SW 1271 (cell line): Measurements from ENCODE around the gene IL1R1.

ENCODE experiments used
- DNase-seq, 2 experiments: peaks; one replicate each; lab custom pipeline; 2025; lab: John Stamatoyannopoulos, UW

IL1R1 gene

DNA sequence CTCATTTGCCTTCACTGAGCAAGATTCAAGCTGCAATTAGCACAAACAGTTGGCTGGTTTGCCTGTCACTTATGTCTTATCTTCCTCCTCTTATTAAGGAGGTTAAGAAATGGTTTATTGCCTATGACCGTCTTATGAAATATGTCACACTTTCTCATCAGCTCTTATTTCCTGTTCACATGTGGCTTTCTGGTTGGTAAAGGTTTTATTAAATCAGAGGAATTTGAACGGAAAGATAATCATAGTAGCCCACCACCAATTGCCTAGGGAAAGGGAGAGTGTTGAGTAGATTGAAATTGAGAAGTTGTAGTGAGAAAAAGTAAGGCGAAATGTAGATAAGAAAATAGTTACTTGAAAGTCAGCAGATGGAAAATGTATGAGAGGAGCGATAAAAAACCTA, 4.2 kb upstream of the IL1R1 start:
- no peak for DNase-seq

DNA sequence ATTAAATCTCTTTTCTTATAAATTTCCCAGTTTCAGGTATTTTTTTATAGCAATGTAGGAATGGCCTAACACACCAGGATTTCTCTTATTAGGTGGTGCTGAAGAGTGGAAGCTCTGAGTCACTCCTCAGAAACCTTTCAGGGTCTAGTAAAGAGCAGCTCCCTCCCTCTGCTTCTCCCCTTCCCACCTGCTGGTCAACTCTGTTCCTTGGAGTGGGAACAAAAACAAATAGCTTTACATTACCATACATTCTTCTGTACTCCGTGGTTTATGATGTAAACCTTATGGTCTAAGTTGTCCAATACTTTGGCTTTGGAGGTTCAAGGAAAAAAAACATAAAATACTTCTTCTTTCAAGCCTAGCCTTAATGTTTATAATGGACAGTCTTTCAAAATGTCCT, 2.7 kb upstream of the IL1R1 start:
- DNase-seq = no peak

DNA sequence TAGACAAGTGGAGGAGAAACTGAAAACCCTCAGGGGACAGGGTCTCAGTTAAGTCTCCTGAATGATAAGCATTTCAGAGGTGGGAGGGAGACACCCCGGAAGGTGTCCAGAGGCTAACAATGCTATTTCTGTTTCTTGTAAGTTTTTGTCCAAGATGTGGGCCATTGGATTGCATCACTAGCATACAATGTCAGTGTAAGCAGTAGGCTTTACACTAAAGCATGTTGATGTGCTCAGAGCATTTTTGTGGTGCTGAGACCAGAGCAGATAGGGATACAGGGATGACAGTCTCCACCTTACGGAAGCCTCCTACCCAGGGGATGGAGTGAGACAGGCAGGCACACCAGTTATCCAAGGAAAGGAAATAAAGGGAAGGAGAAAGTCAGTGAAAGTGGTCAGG, 2.2 kb upstream of the IL1R1 start:
- DNase-seq = no peak

DNA sequence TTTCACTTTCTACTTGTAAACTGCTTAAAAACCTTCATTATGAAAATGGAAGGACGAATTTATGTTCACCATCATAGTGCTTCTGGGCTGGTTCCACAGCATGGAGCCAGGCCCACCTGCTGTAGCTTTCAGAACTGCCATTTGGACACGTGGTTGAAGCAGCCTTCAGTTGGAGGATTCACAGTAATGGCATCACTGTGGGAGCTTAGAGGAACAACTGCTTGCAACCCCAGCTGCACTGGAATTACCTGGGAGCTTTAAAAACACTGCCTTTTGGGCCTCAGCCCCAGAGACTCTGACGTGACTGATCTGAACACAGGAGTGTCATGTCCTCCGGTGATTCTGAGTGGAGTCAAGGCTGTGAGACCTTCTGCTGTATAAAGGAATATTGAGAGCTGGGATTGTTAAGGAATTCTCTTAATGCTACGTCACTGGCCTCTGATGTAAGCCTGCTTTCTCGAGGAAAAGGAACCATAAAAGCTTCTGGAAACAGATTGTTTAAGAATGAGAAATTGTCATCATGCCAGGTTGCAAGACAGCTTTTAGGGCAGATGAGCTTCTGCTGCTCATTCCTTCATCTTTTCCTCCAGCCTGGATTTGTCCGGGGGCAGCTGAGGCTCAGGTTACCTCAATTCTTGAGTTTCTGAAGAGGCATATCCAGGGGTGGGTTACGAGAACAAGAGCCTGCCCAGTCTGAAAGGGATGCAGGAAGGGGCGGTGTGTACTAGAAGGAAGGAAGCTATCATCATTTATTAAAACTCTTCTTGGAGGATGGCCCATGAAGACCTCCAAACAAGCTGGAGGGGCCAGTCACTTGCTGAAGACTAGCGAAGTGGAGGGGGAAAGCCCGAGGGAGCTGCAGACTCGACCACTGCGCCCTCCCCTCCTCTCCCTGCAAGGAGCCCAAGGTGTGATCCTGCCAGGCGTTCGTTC, 1.3 kb upstream of the IL1R1 start:
- DNase-seq = no peak

DNA sequence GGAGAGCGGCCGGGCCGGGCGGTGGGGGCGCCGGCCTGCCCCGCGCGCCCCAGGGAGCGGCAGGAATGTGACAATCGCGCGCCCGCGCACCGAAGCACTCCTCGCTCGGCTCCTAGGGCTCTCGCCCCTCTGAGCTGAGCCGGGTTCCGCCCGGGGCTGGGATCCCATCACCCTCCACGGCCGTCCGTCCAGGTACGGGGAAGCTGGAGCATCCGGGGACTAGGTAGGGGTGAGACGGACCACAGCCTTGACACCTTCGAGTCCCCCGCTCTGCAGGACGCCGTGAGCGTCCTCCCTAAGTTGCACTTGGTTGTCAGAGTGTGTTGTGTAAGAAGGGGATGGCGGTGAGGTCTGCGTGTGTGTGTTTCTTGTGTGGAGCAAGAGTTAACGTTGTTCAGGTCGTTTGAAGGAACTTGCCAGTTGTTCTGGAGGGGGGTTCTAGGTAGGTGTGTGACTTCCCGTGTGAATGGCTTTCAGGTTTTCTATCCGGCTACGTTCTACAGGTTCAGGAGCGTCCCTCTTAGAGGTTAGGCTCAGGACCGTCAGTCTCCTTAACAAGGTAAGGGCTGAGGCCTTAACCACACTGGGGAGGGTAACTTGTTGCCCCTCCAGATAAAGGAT, 393 bp downstream of the IL1R1 start:
- no peak for DNase-seq

DNA sequence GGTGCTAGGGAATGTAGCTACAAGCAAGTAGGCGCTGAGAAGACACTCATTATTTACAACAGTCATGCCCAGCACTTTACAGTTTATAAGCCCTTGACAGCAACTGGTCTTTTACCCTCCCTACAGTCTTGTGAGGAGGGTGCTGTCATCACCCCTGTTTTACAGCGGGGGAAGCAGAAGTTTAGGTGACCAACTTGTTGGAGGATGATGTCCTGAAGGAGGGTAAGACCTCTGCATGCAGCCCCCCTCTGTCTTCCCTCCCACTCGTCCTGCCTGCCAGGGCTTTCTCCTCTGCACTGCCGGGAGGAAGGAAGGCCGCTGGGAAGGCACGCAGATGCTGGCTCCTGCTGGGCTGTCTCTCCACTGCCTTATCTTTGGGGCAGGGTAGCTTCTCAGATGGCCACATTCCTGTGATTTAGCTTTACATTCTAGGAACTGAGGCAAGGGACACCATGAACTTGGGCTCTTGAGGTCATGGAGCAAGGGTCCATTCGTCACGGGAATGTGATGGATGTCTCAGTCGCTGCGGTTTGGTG, 972 bp downstream of the IL1R1 start:
- DNase-seq = no peak

DNA sequence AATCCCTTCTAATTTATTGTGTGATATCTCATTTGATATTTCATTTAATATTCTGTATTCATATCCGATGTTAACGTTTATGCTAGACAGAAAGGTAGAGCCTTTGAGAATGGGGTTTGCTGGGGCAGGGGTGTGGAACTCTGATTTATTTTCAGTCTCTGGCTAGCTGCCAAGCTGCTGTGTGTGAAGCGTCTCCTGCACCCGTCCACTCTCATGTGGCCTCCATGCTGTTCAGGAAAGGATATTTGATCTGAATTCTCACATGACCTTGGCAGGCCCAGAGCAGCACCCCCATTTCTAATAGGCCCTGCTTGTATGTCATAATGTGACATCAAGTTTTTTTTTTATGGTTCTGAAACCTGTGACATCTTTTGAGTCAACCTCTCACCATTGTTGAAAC, 1.6 kb downstream of the IL1R1 start:
- DNase-seq = no peak

DNA sequence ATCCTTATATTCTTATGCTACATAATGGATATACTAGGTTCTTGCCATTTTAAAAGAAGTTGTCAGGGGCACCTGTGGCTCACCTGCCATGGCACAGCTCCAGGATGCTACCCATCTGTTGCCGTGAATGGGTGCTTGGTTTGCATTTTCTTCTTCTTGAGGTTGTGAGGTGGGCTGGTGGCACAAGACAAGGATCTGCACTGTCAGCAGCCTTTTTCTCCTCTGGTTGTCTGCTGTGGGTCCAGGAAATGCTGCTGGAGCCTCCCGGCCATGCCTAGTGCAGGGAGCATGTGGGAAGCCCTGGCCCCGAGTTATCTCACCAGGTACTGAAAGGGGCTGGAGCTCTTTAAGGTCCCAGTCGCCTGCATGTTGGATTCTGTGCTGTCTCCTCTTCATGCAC, 2.6 kb downstream of the IL1R1 start:
- no peak for DNase-seq

DNA sequence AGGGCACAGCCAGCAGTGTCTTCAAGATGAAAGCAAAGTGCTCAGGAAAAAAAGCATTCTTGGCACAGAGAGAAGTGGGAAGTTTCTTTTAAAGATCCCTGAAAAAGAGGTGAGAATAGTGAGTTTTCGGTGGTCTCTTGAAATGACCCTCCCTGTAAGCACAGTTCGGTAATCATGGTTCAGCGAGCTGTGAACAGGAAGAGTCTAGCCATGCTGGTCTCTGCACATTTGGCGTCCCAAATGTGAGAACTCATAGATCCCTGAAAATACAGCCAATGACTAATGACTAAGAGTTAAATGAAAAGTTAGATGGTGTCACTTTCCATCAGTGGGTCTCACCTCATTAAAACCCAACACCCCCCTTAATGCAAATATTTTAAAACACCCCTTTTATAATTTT, 3.4 kb downstream of the IL1R1 start:
- no peak for DNase-seq

DNA sequence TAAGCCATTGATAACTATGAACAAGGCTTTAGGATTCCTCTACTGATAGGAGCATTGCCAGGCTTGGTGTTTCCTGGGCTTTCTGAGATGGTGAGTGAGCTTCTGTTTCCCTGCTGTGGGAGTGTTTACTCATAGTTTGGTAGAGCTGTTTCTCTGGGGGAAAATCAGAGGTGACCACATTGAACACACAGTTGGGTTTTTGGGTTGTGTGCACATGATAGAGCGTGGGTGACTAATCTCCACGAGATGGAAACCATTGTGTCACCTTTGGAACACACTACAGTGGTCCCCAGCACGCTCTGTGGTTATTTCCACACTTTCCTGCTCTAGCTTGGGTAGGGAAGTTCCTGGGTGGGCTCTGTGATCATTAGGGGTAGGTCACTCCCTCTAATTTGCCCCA, 5.4 kb downstream of the IL1R1 start:
- no peak for DNase-seq

DNA sequence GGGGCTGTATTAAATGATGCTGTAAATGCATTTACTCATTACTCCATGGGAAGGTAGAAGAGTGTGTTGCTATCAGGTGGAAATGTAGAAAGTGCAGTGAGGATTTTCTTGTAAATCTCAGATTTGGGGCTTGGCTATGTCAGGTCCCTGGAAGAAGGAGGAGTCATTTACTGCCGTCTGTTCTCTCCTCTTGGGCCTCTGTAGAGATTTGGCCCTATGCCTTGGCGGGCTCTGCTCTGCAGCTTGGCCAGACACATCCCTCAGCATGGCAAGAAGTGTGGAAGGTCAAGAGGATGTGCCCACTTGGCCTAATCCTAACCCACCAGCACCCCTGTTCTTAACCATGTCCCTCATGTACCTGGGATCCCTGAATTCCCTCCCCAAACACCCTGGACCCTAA, 6.7 kb downstream of the IL1R1 start:
- no peak for DNase-seq

DNA sequence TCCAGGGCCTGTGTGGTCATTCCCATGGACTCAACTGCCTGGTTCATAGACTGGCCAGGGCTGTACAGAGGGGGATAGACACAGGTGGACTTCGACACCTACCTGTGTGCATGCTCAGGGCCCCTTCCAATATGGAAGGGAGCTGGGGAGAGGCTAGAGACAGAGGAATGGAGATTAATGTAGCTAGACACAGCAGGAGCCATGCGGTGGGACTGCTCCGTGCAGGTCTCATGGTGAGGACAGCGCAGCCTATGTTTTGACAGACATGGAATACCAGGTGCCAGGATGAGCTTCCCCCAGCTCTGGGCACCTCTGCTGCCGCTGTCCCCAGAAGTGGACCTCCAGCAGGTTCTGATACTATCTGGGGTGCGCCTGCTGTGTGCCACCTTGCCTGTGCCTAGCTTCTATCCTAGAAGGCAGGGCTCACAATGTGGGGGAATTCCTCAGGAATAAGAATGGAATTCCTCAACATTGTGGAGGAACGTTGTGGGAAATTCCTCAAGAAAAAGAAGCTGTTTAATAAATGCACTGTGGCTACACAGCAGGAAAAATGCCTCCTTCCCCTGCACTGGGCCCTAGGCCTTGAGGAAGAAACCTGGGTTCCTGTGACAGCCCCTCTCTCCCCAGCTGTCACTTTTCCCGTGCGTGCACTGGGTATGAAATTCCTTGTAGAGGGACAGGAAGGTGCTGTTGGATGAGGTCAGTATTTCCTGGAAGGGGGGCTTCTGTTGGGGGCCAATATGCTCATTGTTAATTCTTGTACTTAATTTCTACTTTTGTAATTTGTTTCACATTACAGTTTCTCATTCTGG, 7.3 kb downstream of the IL1R1 start:
- no peak for DNase-seq

DNA sequence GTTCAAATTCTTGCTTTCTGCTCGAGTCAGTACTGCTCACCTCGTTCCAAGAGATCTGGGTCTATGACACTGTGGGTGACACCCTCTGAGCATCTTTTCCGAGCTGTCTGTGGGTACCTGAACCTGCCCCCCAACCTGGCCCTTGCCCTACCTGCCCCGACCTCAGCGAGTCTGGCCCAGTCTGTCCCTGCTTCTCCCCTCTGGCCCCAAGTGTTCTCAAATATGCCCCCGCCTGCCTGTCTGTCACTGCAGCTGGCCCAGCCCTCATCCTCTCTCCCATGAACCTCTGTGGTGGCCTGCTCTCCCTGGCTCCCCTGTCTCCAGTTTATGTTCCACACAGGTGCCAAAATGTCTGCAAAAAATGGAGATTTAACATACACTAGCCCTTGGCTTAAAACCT, 11.8 kb downstream of the IL1R1 start:
- DNase-seq = no peak

DNA sequence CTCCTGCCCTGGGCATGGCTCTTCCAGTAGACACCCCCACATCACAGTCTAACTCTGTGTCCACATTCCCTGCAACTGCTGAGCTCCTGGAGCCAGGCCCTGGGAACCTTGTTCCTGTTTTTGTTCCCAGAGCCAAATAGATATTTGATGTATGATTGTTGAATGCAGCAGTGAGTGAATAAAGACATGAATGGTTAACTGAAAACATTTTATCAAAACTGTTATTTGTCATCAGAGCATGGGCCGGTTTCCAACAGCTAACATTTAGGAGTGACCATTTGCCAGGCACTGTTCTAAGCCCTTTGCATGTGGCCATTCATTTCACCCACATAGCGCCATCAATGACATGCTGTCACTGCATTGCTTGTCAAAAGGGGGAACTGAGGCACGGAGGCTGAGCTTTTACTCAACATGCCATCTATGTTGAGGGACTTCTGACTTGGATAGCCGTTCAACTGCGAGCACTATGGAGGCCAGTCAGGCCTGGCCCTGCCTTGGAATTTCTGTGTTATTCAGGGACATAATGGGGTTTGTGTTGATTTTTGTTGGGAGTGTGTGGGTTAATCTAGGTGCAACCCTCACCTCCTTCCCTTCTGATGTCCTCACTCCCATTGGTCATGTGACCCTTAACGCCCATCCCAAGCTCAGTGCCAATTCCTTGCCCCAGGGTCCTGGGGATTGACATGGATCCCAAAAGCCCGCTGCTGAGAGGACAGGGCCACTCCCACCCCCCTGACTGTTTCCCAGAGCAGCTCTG, 12.6 kb downstream of the IL1R1 start:
- DNase-seq = no peak

DNA sequence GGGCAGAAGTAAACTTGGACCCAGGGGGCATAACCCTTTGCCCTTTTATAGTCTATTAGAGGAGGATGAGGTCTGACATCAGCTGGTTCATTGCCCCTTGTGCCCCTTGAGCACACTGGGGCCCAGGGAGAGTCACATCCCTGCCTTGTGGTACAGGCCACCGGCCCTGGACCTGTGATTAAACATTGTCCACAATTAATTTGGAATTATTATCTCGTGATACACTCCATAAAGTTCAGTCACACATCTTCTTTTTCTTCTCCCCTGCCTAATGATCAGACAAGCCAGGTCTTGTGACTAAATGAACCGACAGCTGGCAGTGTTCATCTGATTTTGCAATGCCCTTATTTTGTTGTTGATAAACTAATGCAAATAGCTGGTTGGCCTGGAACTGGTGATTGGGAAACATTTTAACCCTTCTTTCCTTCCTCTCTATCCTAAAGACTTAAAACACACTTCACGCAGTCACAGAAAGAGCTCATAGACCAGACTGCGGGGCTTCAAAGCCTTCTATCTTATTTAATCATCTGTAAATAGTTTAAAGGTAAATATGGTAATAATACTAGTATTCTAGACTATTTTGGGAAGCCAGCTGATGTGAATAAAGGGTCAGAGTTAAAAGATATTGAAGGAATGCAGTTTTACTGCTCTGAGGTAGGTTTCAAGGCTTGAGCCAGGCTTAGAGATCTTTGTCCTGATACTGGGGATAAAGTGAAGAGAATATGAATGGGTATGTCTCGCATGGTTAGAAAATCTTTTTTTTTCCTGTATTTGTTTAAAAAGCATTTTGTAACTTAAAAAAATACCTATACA, 13.4 kb downstream of the IL1R1 start:
- no peak for DNase-seq

DNA sequence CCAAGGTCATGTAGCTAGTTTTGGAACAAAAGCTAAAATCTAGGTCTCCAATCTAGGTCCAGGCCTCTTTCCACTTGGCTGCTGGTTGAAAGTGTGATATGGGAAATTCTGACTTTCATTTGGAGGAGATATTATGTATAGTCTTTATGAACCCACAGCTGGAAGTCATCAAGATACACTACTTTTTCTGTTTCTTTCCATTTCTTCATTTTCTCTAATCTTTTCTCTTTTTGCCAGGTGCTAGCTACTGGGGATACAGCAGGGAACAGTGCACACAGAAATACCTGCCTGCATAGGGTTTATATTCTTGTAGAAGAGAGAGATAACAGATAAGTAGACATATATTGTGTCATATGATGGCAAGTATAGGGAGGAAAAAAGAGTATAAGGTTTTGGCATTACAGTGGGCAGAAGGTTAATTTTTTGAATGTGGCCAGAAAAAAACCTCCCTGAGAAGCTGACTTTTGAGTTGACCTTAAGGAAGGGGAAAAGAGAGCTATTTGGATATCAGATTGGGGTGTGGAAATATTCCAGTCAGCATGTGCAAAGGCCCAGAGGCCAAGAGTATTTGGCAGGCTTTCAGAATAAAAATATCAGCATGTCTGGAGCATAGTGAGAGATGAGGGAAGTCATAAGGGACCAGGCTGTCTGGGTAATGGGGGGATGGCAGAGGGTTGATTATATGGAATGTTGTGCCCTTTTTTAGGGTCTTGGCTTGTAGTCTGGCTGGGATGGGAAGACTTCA, 15.6 kb downstream of the IL1R1 start:
- no peak for DNase-seq

DNA sequence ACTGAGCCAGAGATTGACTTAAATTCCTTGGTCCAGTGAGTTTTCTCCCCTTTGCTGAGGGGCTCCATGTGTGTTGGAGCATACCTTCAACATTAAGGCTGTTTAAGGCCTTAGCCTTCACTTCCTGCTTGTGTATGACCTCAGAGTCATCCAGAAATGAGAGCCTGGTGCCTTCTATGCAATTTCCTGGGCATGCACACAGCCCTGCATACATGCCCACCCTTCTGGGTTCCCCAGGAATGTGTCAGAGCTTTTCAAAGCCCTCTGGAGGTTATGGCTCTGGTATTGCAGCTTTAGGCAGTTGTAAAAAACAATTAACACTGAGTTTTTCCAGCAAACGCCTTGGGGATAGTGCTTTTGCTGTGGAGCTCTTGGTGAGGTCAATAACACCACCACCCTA, 16.7 kb downstream of the IL1R1 start:
- no peak for DNase-seq

DNA sequence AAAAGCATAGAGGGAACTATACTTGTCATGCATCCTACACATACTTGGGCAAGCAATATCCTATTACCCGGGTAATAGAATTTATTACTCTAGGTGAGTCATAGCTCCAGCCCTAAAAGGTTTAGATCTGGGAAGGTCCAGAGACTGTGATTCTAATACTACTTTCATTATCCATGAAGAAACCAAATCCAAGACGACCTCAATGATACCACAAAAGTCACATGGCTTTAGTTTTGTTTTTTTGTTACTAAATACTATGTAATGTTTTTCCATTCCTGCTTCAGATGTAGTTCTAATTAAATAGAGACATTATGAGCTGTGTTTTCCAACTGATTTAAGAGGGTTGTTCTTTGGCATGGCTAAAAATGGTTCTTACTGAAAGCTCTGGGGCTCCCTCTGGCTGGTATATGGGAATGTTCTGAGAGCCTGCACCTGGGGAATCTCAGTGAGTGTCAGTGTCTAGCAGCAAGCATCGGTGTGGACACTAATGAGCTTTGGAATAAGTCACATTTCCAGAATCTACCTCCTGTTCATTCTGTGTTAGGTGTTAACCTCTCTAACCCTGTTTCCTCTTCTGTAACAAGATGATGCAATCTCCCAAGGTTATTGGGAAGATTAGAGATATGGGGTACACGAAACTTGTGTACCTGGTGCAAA, 23.8 kb downstream of the IL1R1 start:
- no peak for DNase-seq

DNA sequence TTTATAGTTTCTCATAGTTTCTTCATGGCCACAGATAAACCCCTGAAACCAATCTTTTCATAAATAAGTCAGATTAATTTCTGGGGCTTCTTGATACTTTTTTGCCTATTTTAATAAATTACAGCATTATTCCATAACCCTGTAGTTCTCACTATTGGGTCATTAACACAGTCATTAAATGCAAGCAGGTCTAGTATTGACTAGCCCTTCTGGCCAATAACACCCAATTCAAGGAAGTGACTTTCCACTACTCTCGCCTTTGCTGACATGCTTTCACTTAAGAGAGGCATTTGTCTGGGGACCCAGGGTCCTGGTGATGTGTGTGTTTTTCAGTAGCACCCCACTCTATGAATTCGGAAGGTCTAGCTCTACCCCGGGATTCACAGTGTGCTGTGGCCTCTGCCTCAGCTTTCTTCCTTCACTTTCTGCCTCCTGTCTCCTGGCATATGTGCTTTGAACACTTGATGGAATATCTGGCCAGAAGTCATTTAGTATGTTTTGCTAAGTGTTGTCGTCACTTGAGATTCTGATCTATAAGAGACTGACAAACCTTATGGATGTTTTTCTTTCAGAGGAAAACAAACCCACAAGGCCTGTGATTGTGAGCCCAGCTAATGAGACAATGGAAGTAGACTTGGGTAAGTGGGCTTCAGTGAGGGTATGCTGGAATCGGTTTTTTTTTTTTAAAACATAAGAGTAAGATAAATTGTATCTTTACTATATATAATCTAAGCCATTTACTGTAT, 25.7 kb downstream of the IL1R1 start:
- no peak for DNase-seq
